GM12874 (cell line): ENCODE data around the gene STXBP5L.

Experiments used
- TF ChIP-seq, protein P1 (sequence below): IDR thresholded peaks from 2 replicates; pipeline ENCODE4 v1.5.1; 2011; ENCODE audit warnings: low read depth, mild to moderate bottlenecking, control low read depth, low read length, moderate library complexity; ENCODE audit not compliant: insufficient read depth

Gene STXBP5L

DNA sequence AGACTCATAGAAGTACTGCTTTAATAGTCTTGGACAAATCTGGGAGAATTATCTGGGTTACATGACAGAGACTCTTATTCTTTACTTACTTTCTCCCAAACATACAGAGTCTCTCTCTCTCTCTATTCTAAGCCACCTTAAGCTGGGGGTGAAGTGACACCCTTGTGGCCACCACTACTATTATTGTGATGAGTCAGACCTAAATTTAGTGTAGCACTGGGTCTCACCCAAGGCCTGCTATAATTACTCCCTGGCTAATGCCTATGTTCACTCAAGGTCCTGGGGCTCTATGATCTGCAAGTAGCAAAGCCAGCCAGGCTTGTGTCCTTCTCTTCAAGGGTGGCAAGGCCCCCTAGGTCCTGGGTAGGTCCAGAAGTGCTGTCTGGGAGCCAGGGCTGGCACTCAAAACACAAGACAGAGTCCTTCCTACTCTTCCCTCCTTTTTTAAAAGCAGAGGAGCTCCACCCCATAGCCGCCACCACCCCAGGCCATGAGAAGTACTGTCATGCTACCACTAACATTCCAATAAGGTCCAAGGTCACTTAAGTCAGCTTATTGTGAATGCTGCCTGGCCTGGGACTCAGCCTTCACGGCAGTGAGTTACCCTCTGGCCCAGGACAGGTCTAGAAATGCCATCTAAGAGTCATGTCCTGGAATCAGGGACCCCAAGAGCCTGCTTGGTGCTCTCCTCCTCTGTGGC, 454.2 kb downstream of the STXBP5L start:
- TF ChIP-seq, protein P1, sequence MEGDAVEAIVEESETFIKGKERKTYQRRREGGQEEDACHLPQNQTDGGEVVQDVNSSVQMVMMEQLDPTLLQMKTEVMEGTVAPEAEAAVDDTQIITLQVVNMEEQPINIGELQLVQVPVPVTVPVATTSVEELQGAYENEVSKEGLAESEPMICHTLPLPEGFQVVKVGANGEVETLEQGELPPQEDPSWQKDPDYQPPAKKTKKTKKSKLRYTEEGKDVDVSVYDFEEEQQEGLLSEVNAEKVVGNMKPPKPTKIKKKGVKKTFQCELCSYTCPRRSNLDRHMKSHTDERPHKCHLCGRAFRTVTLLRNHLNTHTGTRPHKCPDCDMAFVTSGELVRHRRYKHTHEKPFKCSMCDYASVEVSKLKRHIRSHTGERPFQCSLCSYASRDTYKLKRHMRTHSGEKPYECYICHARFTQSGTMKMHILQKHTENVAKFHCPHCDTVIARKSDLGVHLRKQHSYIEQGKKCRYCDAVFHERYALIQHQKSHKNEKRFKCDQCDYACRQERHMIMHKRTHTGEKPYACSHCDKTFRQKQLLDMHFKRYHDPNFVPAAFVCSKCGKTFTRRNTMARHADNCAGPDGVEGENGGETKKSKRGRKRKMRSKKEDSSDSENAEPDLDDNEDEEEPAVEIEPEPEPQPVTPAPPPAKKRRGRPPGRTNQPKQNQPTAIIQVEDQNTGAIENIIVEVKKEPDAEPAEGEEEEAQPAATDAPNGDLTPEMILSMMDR = no peak

DNA sequence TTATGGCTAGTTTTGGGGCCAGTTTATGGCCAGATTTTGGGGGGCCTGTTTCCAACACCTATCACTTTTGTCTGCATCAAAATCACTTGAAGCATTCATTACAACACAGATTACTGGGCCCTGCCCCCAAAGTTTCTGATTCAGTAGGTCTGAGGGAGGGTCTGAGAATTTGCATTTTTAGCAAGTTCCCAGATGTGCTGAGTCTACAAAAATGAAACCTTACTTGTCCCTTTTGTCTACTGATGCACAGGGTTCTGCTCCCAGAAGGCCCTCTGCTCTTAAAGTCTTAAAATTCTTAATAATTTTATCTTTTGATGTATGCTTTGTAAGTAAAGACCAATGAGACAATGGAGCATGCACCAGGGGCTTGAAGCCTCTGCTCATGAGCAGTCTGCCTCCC, 491.8 kb downstream of the STXBP5L start:
- TF ChIP-seq, protein P1 = no peak

DNA sequence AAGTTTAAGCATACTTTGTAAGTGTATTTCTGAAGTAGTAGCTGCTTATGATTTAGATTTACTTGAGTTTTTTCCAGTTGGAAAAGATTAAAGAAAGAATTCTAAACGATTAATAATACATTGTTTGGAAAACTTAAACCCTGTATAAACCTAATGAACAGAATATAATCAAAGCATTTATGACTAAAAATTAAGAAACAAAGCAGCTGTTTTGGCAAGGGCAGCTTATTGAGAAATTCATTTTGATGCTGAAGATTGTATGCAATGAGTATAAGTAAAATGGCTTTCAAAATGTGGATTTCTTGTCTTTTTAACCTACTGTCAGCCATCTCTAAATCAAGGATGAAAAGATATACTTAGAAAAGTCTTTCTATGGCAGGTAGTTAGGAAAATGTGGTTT, 497.6 kb downstream of the STXBP5L start:
- TF ChIP-seq, protein P1 = no peak

DNA sequence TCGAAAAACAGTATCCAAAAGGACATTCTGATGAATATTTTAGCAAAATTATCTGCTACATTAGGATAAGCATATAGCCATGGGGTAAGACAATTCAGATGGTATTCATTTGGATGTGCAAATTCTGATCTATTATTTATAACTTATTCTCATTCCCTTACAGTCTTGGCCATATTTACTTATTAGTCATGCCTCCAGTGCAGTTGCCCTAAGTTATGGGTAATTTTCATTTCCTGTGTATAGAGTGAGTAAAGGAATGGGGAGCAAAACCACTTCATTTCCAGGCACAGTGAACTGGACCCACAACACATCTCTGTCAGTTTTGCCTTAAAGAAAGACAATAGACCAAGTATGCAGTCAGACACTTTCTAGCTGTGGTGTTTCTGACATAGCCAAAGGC, 503.5 kb downstream of the STXBP5L start:
- TF ChIP-seq, protein P1 = no peak

DNA sequence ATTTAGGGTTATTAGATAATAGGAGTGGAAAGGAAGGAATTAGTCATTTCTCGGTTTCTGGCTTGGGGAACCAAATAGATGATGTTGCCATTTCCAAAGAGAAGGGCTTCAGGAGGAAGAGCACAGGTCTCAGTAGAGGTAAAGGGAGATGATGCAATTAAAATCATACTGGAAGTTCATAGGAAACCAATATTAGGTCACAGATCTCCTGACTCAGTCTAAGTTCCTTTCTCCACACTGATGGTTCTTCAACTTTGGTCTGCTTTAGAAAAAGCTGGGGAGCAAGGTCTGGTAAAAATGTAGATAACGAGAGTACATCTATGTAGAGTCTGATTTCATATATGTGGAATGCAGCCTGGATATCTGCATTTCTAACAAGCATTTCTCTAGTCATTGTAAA, 506.9 kb downstream of the STXBP5L start:
- TF ChIP-seq, protein P1 = no peak

DNA sequence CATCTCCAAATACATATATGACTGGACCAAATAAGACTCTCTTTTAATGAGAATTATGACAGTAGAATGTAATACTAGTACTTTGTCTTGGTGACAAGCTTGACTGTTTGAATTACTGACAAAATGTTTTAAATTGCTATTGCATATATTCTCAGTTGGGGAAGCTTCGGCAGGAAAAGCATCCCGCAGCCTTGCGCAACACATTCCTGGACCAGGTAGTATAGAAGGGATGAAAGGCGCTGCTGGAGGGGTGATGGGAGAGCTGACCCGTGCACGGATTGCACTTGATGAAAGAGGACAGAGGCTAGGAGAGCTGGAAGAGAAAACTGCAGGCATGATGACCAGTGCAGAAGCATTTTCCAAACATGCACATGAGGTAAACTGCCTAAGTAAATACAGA, 510.2 kb downstream of the STXBP5L start:
- TF ChIP-seq, protein P1 = no peak

DNA sequence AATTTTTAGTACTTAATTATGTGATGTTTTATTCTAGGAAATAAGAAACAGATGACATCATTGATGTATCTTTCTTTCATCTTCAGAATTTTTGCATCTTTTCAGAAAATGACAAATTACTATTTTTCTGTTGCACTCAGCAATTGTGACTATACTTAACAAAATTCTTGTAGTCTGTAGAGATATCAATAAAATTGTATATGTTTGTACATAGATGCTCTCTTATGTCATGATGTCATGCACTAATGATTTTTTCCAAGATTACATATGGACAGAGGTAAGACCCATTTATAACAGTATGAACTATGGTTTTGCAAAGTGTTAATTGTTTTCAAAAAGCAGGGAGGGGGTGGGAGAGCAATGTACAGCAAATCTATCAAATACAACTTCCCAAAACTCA, 516.5 kb downstream of the STXBP5L start:
- TF ChIP-seq, protein P1 = no peak

DNA sequence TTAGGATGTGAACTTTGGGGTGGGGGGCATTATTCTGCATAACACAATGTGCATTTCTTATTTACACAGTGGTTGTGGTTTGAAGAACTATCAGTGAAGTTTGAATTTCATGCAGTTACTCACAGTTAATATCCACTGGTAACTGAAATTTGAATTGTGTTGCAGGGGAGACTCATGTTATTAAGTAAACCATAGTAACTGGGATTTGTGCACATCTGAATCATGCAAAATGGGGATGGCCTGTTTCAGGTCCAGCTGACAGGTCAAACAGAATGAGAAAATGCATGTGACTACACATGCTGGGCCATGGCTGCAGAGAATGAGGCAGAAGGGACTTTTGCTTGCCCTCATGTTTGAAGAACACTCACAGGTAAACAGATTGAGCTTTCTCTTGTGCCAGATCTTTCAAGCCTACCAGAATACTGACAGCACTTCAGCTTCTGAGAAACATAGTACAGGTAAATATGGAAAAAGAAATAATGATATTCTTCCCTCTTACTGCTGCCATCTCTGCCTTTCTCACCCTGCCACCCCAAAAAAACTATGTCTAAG, 522.7 kb downstream of the STXBP5L start:
- TF ChIP-seq, protein P1 = no peak
